Osteocyte (in vitro differentiated cells): Measurements from ENCODE around the gene PKM. TPM values are rescaled to one million over a fixed set of nuclear protein-coding genes. Genes with fewer than 3 reads are reported as not detected.
"Not testable (repeated sequence)": the region's sequence is repeated elsewhere in the genome, so short reads cannot be mapped to it uniquely, and the experiment has no call there.

Experiments
- DNase-seq: peaks from one replicate; pipeline ENCODE4 v3.0.0; 2021; ENCODE audit warnings: mixed read lengths; ENCODE audit not compliant: unreplicated experiment; ENCODE audit errors: extremely low spot score
- H3K27ac Mint-ChIP-seq: one replicate; pipeline ENCODE4 v1.8.0; 2021; ENCODE audit warnings: mild to moderate bottlenecking, mixed read lengths; ENCODE audit not compliant: unreplicated experiment
- H3K27me3 Mint-ChIP-seq: one replicate; pipeline ENCODE4 v1.8.0; 2021; ENCODE audit warnings: mixed read lengths; ENCODE audit not compliant: unreplicated experiment
- H3K36me3 Mint-ChIP-seq: one replicate; pipeline ENCODE4 v1.8.0; 2021; ENCODE audit warnings: mixed read lengths; ENCODE audit not compliant: unreplicated experiment
- H3K4me1 Mint-ChIP-seq: one replicate; pipeline ENCODE4 v1.8.0; 2021; ENCODE audit warnings: mixed read lengths; ENCODE audit not compliant: unreplicated experiment
- H3K4me3 Mint-ChIP-seq: one replicate; pipeline ENCODE4 v1.8.0; 2021; ENCODE audit warnings: mild to moderate bottlenecking, moderate library complexity, mixed read lengths; ENCODE audit not compliant: unreplicated experiment
- H3K9me3 Mint-ChIP-seq: one replicate; pipeline ENCODE4 v1.8.0; 2021; ENCODE audit warnings: mixed read lengths; ENCODE audit not compliant: unreplicated experiment
- long read RNA-seq: library from polyadenylated mRNA; unstranded; transcript quantifications from one replicate; pipeline ENCODE4 v2.0.0, GENCODE V29; 2021
- total RNA-seq: library from RNA; stranded (reverse); gene quantifications from 2 replicates; pipeline ENCODE4 v1.2.1, GENCODE V29; 2021
- TF ChIP-seq, protein P1 (sequence below): fragments of 200-600 bp; sonication (generic); IDR thresholded peaks from 2 replicates; pipeline ENCODE4 v1.5.0; 2021; ENCODE audit warnings: antibody characterized with exemption, mild to moderate bottlenecking, moderate library complexity

The PKM gene
- total RNA-seq = 602 and 617 TPM in 2 replicates
- long read RNA-seq, transcript PKM-202 (11 exons, 2,318 nt) = major isoform, 213 of 277 reads
- long read RNA-seq, partial matches to known transcripts = 18 of 277 reads
- long read RNA-seq, other reads (novel, unspliced or antisense) = 45 of 277 reads

DNA sequence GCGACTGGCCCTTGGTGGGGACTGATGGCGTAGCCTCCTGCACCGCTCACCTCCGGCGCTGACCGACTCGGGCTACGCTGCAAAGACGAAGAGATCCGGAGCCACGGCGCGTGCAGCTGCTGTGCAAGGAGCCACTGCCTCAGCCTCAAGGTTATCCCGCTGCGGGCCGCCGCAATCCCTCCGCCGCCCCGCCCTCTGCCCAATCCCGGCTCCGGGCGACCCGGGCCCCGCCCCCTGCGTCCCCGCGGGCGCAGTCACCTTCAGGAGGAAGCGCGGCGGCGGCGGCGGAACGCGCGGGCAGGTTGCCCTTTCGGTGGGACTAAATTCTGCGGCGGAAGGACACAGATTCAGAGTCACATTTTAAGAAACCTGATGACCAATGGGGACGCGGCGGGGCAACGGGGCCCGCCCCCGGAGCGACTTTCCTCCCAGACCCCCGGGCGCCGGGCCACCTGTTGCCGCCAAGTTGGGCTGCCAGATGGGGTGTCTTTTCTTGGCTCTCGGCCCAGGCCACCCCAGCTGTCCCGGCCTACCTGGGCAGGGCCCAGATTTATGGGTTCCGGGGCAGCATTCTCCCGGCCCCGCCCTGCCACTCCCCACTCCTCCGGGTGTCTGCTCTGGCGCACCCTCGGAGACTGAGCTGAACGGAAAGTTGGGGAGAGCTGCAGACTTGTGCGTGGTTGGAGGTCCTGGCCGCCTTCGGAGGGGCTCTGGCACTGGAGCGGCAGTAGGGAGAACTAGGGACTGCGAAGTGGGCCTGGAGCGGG is at the start of gene PKM:
TSS of gene PKM (minus strand) at position 125 of the 767 bp plus-strand sequence. CDS start 12,093 bp downstream, outside the sequence.
- Mint-ChIP-seq H3K9me3 (no peaks in the 10 kb centered on the region), H3K4me3 (peak within 1 kb of the TSS; percentile 93), H3K4me1 (peaks cover 51% of the 10 kb centered on the region), H3K27me3 (no peaks in the 10 kb centered on the region), H3K27ac (peak within 1 kb of the TSS; percentile 98), H3K36me3 (no peaks in the 10 kb centered on the region)
- TF ChIP-seq, protein P1, sequence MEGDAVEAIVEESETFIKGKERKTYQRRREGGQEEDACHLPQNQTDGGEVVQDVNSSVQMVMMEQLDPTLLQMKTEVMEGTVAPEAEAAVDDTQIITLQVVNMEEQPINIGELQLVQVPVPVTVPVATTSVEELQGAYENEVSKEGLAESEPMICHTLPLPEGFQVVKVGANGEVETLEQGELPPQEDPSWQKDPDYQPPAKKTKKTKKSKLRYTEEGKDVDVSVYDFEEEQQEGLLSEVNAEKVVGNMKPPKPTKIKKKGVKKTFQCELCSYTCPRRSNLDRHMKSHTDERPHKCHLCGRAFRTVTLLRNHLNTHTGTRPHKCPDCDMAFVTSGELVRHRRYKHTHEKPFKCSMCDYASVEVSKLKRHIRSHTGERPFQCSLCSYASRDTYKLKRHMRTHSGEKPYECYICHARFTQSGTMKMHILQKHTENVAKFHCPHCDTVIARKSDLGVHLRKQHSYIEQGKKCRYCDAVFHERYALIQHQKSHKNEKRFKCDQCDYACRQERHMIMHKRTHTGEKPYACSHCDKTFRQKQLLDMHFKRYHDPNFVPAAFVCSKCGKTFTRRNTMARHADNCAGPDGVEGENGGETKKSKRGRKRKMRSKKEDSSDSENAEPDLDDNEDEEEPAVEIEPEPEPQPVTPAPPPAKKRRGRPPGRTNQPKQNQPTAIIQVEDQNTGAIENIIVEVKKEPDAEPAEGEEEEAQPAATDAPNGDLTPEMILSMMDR = no peak
- DNase-seq = peak; percentile 96

DNA sequence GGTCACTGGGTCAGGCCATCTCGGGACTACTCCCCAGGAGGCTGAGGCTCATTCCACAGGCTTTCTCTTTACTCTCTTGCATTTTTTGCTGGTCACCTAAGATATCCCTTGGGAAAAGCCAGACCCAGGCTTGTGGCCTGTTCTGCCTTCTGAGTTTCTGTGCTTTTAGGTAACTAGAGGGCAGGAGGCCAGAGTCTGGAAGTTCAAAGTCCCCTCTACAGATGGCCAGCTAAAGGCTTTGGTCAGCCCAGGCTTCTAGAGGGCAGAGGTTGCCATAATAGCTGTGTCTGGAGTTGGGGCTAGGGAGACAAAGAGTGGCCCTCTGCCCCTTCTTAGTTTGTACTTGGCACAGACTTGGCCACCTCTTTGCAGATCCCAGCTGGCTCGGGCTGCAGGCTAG is 49.8 kb upstream of the PKM start:
- H3K27me3 Mint-ChIP-seq = peaks cover 7% of the 10 kb centered on the region
- H3K4me1 Mint-ChIP-seq = no peaks in the 10 kb centered on the region

DNA sequence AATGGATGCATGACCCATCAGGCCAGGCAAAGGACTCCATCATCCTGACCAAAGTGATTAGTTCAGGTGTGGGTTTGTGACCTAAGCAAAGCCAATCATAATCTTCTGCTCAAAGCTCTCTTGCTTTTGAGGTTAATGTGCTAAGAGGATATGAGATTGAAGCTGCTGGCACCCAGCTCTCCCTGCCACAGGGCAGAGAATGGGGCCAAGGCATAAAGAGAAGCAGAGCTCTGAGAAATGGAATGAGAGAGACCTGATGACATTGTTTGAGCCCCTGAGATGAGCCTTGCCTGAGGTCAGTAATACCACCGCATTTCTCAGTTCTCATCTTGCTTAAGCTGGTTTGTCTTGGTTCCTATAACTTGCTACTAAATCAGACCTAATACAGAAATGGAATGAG is 47.7 kb upstream of the PKM start:
- Mint-ChIP-seq H3K4me3 (no peak overlapping the region), H3K4me1 (no peaks in the 10 kb centered on the region), H3K27ac (no peak overlapping the region), H3K36me3 (no peaks in the 10 kb centered on the region), H3K9me3 (no peaks in the 10 kb centered on the region), H3K27me3 (peaks cover 12% of the 10 kb centered on the region)
- TF ChIP-seq, protein P1 = no peak
- no peak for DNase-seq

More for the DNA sequence above, 49.8 kb upstream of the PKM start:
- no peak for DNase-seq
- Mint-ChIP-seq H3K4me3 (no peak overlapping the region), H3K36me3 (no peaks in the 10 kb centered on the region), H3K9me3 (no peaks in the 10 kb centered on the region), H3K27ac (no peak overlapping the region)
- TF ChIP-seq, protein P1 = no peak

DNA sequence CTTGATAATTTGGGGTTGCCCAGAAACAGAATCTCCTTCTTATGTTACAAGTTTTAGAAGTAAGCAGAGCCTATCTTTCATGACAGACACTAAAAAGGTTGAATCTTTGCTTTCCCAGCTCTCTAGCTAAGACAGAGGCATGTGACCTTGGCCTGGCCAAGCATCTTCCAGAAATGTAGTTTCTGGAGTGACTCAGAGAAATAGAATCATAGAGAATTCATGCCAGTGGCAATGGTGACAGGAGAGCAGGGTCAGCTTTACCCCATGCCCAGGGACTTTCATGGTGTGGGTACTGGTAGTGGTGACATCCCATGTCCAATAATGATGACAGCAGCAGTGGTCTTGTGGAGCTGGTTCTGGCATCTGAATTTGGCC is 45.3 kb upstream of the PKM start:
- Mint-ChIP-seq H3K27me3 (peaks cover 12% of the 10 kb centered on the region), H3K4me1 (peaks cover 16% of the 10 kb centered on the region), H3K27ac (no peak overlapping the region), H3K4me3 (no peak overlapping the region), H3K9me3 (no peaks in the 10 kb centered on the region), H3K36me3 (no peaks in the 10 kb centered on the region)
- TF ChIP-seq, protein P1 = no peak
- DNase-seq = no peak

DNA sequence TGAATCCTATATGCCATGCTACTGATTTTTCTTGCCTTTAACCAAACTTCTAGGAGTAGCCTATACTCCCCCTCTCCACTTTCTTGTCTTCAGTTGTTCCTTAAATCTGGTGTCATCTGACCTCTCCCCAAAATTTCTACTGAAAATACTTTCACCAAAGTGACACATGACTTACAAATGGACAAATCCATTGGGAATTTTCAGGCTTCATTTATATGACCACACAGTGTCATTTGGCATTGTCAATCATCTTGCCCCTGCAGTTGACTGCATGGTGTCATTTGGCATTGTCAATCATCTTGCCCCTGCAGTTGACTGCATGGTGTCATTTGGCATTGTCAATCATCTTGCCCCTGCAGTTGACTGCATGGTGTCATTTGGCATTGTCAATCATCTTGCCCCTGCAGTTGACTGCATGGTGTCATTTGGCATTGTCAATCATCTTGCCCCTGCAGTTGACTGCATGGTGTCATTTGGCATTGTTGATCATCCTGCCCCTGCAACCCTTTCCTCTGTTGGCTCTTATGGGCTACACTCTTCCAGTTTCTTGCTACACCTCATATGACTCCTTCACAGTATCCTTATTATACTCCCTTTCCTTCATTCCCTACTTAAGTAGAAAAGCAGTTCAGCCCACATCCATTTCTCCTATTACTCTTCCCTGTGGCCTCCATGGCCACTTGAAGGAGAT is 44.8 kb upstream of the PKM start:
- H3K4me3 Mint-ChIP-seq, H3K27ac Mint-ChIP-seq, DNase-seq, H3K36me3 Mint-ChIP-seq, H3K9me3 Mint-ChIP-seq: not testable (repeated sequence)
- Mint-ChIP-seq H3K27me3 (peaks cover 12% of the 10 kb centered on the region), H3K4me1 (peaks cover 22% of the 10 kb centered on the region)
